ENCODE data around the gene SLC24A5.

SLC24A5 gene

GRCh38 chr15:48170981-48171380 lies 50.2 kb downstream of the SLC24A5 start:
- peaks cover 20% of the 10 kb centered on the region; the same call in 1 of the 2 replicates for H3K4me1 ChIP-seq (ENCODE audit: insufficient read depth, low read length)
- no peaks in the 10 kb centered on the region for H3K27me3 ChIP-seq (ENCODE audit: insufficient read depth, low read length)
- no peak overlapping the region for H3K27ac ChIP-seq (ENCODE audit: low read length)
- no peaks in the 10 kb centered on the region for H3K9me3 ChIP-seq (ENCODE audit: insufficient read depth, low read depth, low read length)
- H3K36me3 ChIP-seq (ENCODE audit: insufficient read depth, low read depth, low read length): peaks cover 32% of the 10 kb centered on the region
- H3K4me3 ChIP-seq (ENCODE audit: low read length): no peak overlapping the region
- no peak overlapping the region for H3K9ac ChIP-seq (ENCODE audit: low read depth, low read length)

- Histone ChIP-seq H3K4me1 (ENCODE audit: insufficient read depth, low read length) (peaks cover 33% of the 10 kb centered on the region), H3K4me3 (ENCODE audit: low read length) (peak overlapping the region; percentile 2; the same call in 1 of the 2 replicates), H3K27ac (ENCODE audit: low read length) (no peak overlapping the region), H3K9me3 (ENCODE audit: insufficient read depth, low read depth, low read length) (no peaks in the 10 kb centered on the region), H3K27me3 (ENCODE audit: insufficient read depth, low read length) (no peaks in the 10 kb centered on the region), H3K9ac (ENCODE audit: low read depth, low read length) (no peak overlapping the region), H3K36me3 (ENCODE audit: insufficient read depth, low read depth, low read length) (0 out of 2 replicates have a peak, but pooled peaks cover 6% of the 10 kb centered on the region)
Measured at GRCh38 chr15:48175126-48175525, 54.3 kb downstream of the SLC24A5 start.

- Histone ChIP-seq H3K9ac (ENCODE audit: low read depth, low read length) (peak overlapping the region; percentile 87; the same call in 1 of the 2 replicates), H3K4me3 (ENCODE audit: low read length) (peak overlapping the region; percentile 86), H3K27me3 (ENCODE audit: insufficient read depth, low read length) (no peaks in the 10 kb centered on the region), H3K4me1 (ENCODE audit: insufficient read depth, low read length) (peaks cover 27% of the 10 kb centered on the region), H3K9me3 (ENCODE audit: insufficient read depth, low read depth, low read length) (no peaks in the 10 kb centered on the region), H3K27ac (ENCODE audit: low read length) (no peak overlapping the region), H3K36me3 (ENCODE audit: insufficient read depth, low read depth, low read length) (0 out of 2 replicates have a peak, but pooled peaks cover 6% of the 10 kb centered on the region)
Measured at GRCh38 chr15:48176112-48176511, 55.3 kb downstream of the SLC24A5 start.

- Histone ChIP-seq H3K27me3 (ENCODE audit: insufficient read depth, low read length) (no peaks in the 10 kb centered on the region), H3K4me1 (ENCODE audit: insufficient read depth, low read length) (peaks cover 27% of the 10 kb centered on the region), H3K9ac (ENCODE audit: low read depth, low read length) (peak overlapping the region; percentile 87; the same call in 1 of the 2 replicates), H3K4me3 (ENCODE audit: low read length) (peak overlapping the region; percentile 86), H3K27ac (ENCODE audit: low read length) (peak overlapping the region; percentile 79), H3K36me3 (ENCODE audit: insufficient read depth, low read depth, low read length) (0 out of 2 replicates have a peak, but pooled peaks cover 6% of the 10 kb centered on the region), H3K9me3 (ENCODE audit: insufficient read depth, low read depth, low read length) (no peaks in the 10 kb centered on the region)
Measured at GRCh38 chr15:48176957-48177356, 56.2 kb downstream of the SLC24A5 start.

GRCh38 chr15:48177383-48177765 lies 56.6 kb downstream of the SLC24A5 start:
- Histone ChIP-seq H3K4me3 (ENCODE audit: low read length) (peak overlapping the region; percentile 86), H3K9me3 (ENCODE audit: insufficient read depth, low read depth, low read length) (no peaks in the 10 kb centered on the region), H3K27me3 (ENCODE audit: insufficient read depth, low read length) (no peaks in the 10 kb centered on the region), H3K36me3 (ENCODE audit: insufficient read depth, low read depth, low read length) (0 out of 2 replicates have a peak, but pooled peaks cover 6% of the 10 kb centered on the region), H3K27ac (ENCODE audit: low read length) (peak overlapping the region; percentile 79), H3K4me1 (ENCODE audit: insufficient read depth, low read length) (peaks cover 27% of the 10 kb centered on the region), H3K9ac (ENCODE audit: low read depth, low read length) (peak overlapping the region; percentile 87)

- Histone ChIP-seq H3K9ac (ENCODE audit: low read depth, low read length) (peak within 1 kb of the TSS; percentile 87), H3K27me3 (ENCODE audit: insufficient read depth, low read length) (no peaks in the 10 kb centered on the region), H3K4me3 (ENCODE audit: low read length) (peak within 1 kb of the TSS; percentile 86), H3K9me3 (ENCODE audit: insufficient read depth, low read depth, low read length) (no peaks in the 10 kb centered on the region), H3K27ac (ENCODE audit: low read length) (peak within 1 kb of the TSS; percentile 79), H3K36me3 (ENCODE audit: insufficient read depth, low read depth, low read length) (0 out of 2 replicates have a peak, but pooled peaks cover 6% of the 10 kb centered on the region), H3K4me1 (ENCODE audit: insufficient read depth, low read length) (peaks cover 27% of the 10 kb centered on the region)
Measured at GRCh38 chr15:48177766-48178647, 57.2 kb downstream of the SLC24A5 start, which contains the start of gene MYEF2. Gene MYEF2 (minus strand): TSS chr15:48178295. CDS start chr15:48178237, 58 bp downstream.

- H3K27me3 ChIP-seq (ENCODE audit: insufficient read depth, low read length): no peaks in the 10 kb centered on the region
- H3K27ac ChIP-seq (ENCODE audit: low read length): peak overlapping the region; percentile 79
- peaks cover 22% of the 10 kb centered on the region for H3K4me1 ChIP-seq (ENCODE audit: insufficient read depth, low read length)
- peak overlapping the region; percentile 86 for H3K4me3 ChIP-seq (ENCODE audit: low read length)
- peak overlapping the region; percentile 87; the same call in 1 of the 2 replicates for H3K9ac ChIP-seq (ENCODE audit: low read depth, low read length)
- 0 out of 2 replicates have a peak, but pooled peaks cover 6% of the 10 kb centered on the region for H3K36me3 ChIP-seq (ENCODE audit: insufficient read depth, low read depth, low read length)
- H3K9me3 ChIP-seq (ENCODE audit: insufficient read depth, low read depth, low read length): no peaks in the 10 kb centered on the region
Measured at GRCh38 chr15:48178648-48178931, 57.8 kb downstream of the SLC24A5 start.

- Histone ChIP-seq H3K9me3 (ENCODE audit: insufficient read depth, low read depth, low read length) (no peaks in the 10 kb centered on the region), H3K4me3 (ENCODE audit: low read length) (no peak overlapping the region), H3K27ac (ENCODE audit: low read length) (no peak overlapping the region), H3K36me3 (ENCODE audit: insufficient read depth, low read depth, low read length) (no peaks in the 10 kb centered on the region), H3K9ac (ENCODE audit: low read depth, low read length) (no peak overlapping the region), H3K4me1 (ENCODE audit: insufficient read depth, low read length) (peaks cover 6% of the 10 kb centered on the region; the same call in 1 of the 2 replicates), H3K27me3 (ENCODE audit: insufficient read depth, low read length) (no peaks in the 10 kb centered on the region)
Measured at GRCh38 chr15:48182749-48183148, 62.0 kb downstream of the SLC24A5 start.

- Histone ChIP-seq H3K4me3 (ENCODE audit: low read length) (no peak overlapping the region), H3K27ac (ENCODE audit: low read length) (no peak overlapping the region), H3K36me3 (ENCODE audit: insufficient read depth, low read depth, low read length) (no peaks in the 10 kb centered on the region), H3K27me3 (ENCODE audit: insufficient read depth, low read length) (no peaks in the 10 kb centered on the region), H3K9ac (ENCODE audit: low read depth, low read length) (no peak overlapping the region), H3K4me1 (ENCODE audit: insufficient read depth, low read length) (no peaks in the 10 kb centered on the region), H3K9me3 (ENCODE audit: insufficient read depth, low read depth, low read length) (no peaks in the 10 kb centered on the region)
Measured at GRCh38 chr15:48185529-48185928, 64.7 kb downstream of the SLC24A5 start.

- Histone ChIP-seq H3K27me3 (ENCODE audit: insufficient read depth, low read length) (peaks cover 4% of the 10 kb centered on the region), H3K4me1 (ENCODE audit: insufficient read depth, low read length) (peaks cover 2% of the 10 kb centered on the region; the same call in 1 of the 2 replicates), H3K9ac (ENCODE audit: low read depth, low read length) (no peak overlapping the region), H3K9me3 (ENCODE audit: insufficient read depth, low read depth, low read length) (no peaks in the 10 kb centered on the region), H3K36me3 (ENCODE audit: insufficient read depth, low read depth, low read length) (no peaks in the 10 kb centered on the region), H3K4me3 (ENCODE audit: low read length) (no peak overlapping the region), H3K27ac (ENCODE audit: low read length) (no peak overlapping the region)
Measured at GRCh38 chr15:48186271-48186670, 65.5 kb downstream of the SLC24A5 start.

GRCh38 chr15:48190932-48191573 lies 70.3 kb downstream of the SLC24A5 start:
- no peak overlapping the region for H3K9ac ChIP-seq (ENCODE audit: low read depth, low read length)
- peaks cover 24% of the 10 kb centered on the region for H3K27me3 ChIP-seq (ENCODE audit: insufficient read depth, low read length)
- no peaks in the 10 kb centered on the region for H3K36me3 ChIP-seq (ENCODE audit: insufficient read depth, low read depth, low read length)
- H3K9me3 ChIP-seq (ENCODE audit: insufficient read depth, low read depth, low read length): no peaks in the 10 kb centered on the region
- H3K27ac ChIP-seq (ENCODE audit: low read length): no peak overlapping the region
- H3K4me1 ChIP-seq (ENCODE audit: insufficient read depth, low read length): peaks cover 4% of the 10 kb centered on the region; the same call in 1 of the 2 replicates
- H3K4me3 ChIP-seq (ENCODE audit: low read length): peak overlapping the region; percentile 74

Data from iPS-20b (cell line).